Measurements from ENCODE around the gene LYST.
"Not testable (repeated sequence)": the region's sequence is repeated elsewhere in the genome, so short reads cannot be mapped to it uniquely, and the experiment has no call there.

The LYST gene

DNA sequence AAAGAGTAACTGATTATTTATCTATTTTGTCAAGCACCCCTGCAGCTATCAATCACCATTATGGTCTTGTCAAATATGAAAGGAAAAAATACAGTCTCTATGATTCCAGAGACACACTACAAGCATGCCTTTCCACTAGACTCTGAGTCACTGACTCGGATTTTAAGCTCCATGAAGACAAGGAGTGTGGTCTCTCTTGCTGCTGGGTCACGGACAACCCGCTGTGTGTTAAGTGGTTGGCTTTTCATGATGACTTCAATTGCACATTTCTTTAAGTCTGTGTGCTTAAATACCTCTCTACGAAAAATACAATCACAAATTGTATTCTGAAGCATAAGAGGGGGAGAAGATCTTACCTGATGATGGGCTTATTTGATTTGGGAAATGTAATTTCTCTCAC lies 203.1 kb downstream of the LYST start:
- Mint-ChIP-seq H3K27ac (no peak overlapping the region), H3K27me3 (no peaks in the 10 kb centered on the region), H3K4me1 (ENCODE audit: low read depth) (no peaks in the 10 kb centered on the region), H3K36me3 (ENCODE audit: low read depth) (peaks cover 63% of the 10 kb centered on the region), H3K9me3 (no peaks in the 10 kb centered on the region), H3K4me3 (no peak overlapping the region)
- intact Hi-C loops (cut with micrococcal nuclease) = no loop called here

DNA sequence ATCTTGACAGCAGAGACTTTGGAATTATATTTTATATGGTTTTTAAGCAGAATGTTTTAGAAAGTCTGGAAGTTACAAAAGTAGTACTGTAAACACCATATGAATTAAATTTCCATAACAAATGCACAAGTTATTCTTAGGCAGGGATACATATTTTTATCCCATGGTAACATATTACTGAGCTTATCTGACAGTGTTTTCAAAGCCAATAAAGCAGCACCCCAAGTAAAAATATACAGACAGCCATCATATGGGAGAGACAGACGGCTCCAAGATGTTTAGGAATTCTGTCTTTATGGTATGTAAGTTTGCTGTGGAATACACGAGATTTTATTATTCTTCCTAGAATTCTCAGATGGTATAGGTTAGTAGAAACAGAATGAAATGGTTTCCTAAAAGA lies 205.1 kb downstream of the LYST start:
- intact Hi-C loops (cut with micrococcal nuclease) = no loop called here
- Mint-ChIP-seq H3K36me3 (ENCODE audit: low read depth) (peaks cover 59% of the 10 kb centered on the region), H3K27me3 (peaks cover 2% of the 10 kb centered on the region)

DNA sequence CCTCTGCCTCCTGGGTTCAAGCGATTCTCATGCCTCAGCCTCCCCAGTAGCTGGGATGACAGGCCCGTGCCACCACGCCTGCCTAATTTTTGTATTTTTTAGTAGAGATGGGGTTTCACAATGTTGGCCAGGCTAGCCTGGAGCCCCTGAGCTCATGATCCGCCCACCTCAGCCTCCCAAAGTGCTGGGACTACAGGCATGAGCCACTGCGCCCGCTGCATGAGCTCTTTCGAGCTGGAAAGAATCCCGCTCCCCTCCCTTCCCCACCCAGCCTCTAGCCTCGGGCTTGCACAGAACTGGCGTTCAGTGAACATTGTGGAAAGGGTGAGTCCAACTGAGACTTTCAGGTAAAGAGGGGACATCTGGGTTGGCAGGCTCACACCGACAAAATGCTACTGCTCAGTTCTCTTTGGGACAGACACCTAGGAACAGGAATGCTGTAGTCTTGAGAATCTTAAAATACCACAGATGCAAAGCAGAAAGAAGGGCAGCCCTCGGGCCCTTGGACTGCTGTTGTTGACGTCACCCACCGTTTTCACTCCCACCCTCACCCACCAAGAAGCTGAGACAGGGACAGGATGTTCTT lies 207.4 kb downstream of the LYST start:
- no peak overlapping the region for H3K4me3 Mint-ChIP-seq
- peaks cover 42% of the 10 kb centered on the region for H3K36me3 Mint-ChIP-seq (ENCODE audit: low read depth)
- no peak overlapping the region for H3K27ac Mint-ChIP-seq

More for the DNA sequence above, 205.1 kb downstream of the LYST start:
- Mint-ChIP-seq H3K27ac (no peak overlapping the region), H3K9me3 (no peaks in the 10 kb centered on the region), H3K4me1 (ENCODE audit: low read depth) (no peaks in the 10 kb centered on the region), H3K4me3 (no peak overlapping the region)

DNA sequence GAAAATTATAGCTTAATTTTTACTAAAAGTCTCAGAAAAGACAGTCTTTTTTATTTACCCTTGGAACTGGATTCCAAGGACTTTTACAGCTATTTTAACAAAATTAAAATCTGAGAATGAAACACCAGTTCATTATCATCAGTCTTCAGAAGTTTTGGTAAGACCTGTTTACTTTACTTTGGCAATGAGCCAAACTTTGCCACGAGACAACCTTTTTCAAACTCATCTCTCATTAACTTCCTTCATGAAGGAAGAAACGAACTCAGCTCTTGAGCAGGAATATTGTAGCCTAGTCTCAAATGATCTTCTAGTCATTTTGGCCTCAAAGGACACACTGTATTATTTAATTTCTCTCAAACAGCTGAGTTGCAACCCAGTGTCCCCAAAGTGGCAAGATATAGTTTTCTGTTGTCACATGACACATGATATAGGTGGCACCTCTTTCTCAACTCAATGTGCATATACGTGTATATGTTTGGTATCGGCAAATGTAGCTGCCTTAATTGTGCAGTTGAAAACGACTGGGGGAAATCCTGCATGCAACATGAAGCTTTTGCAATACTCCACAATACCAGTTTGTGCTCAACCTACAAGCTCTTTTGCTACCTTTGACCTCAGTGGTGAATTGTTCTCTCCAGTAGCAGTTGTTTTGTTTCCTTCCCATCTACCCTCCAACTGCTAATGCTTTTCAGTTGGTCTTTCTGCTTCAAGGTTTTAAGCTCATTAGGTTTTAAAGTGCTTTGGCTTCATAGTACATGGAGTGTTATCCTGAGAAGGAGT lies 208.8 kb downstream of the LYST start:
- intact Hi-C loops (cut with micrococcal nuclease) = no loop called here
- no peak overlapping the region for H3K4me3 Mint-ChIP-seq
- no peak overlapping the region for H3K27ac Mint-ChIP-seq
- H3K4me1 Mint-ChIP-seq (ENCODE audit: low read depth) = no peaks in the 10 kb centered on the region
- peaks cover 27% of the 10 kb centered on the region for H3K27me3 Mint-ChIP-seq
- H3K9me3 Mint-ChIP-seq = no peaks in the 10 kb centered on the region
- peaks cover 30% of the 10 kb centered on the region for H3K36me3 Mint-ChIP-seq (ENCODE audit: low read depth)

More for the DNA sequence above, 207.4 kb downstream of the LYST start:
- Mint-ChIP-seq H3K9me3 (no peaks in the 10 kb centered on the region), H3K27me3 (peaks cover 14% of the 10 kb centered on the region), H3K4me1 (ENCODE audit: low read depth) (no peaks in the 10 kb centered on the region)
- intact Hi-C loops (cut with micrococcal nuclease) = no loop called here

DNA sequence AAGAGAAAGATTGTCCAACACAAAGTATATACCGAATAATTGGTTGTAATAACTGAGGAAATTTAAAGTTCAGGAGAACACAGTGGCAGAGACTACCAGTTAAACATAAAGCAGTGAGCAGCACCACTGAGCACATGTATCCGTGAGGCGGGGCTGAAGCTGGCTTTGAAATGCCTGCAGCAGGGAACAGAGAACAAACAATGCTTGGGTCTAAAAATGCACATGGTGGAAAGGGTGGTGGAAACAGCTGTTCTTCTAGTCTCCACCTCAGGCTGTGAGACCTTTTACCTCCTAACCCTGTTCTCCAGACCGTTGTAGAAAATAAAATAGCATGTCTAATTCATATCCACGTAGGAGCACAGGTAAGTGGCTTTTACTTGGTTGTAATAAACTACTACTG lies 209.4 kb downstream of the LYST start:
- intact Hi-C loops (cut with micrococcal nuclease) = no loop called here
- H3K27ac Mint-ChIP-seq = no peak overlapping the region
- H3K4me3 Mint-ChIP-seq = no peak overlapping the region
- H3K9me3 Mint-ChIP-seq = no peaks in the 10 kb centered on the region
- H3K4me1 Mint-ChIP-seq (ENCODE audit: low read depth) = no peaks in the 10 kb centered on the region
- peaks cover 33% of the 10 kb centered on the region for H3K27me3 Mint-ChIP-seq
- H3K36me3 Mint-ChIP-seq (ENCODE audit: low read depth) = peaks cover 24% of the 10 kb centered on the region

DNA sequence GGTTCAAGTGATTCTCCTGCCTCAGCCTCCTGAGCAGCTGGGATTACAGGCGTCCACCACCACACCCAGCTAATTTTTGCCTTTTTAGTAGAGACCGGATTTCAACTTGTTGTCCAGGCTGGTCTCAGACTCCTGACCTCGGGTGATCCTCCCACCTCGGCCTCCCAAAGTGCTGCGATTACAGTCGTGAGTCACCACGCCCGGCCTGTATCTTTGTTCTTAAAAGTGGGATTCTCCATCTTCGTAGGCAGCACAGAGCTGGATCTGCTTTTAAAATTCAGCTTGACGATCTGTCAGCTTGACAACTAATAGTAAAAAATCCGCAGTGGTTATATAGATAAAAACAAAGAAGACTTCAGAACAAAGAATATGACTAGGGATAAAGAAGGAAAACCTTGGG lies 214.3 kb downstream of the LYST start:
- H3K36me3 Mint-ChIP-seq (ENCODE audit: low read depth) = no peaks in the 10 kb centered on the region
- peaks cover 72% of the 10 kb centered on the region for H3K27me3 Mint-ChIP-seq
- H3K27ac Mint-ChIP-seq = no peak overlapping the region
- no peaks in the 10 kb centered on the region for H3K9me3 Mint-ChIP-seq
- H3K4me3 Mint-ChIP-seq = no peak overlapping the region
- intact Hi-C loops (cut with micrococcal nuclease) = no loop called here
- H3K4me1 Mint-ChIP-seq (ENCODE audit: low read depth) = peaks cover 18% of the 10 kb centered on the region

DNA sequence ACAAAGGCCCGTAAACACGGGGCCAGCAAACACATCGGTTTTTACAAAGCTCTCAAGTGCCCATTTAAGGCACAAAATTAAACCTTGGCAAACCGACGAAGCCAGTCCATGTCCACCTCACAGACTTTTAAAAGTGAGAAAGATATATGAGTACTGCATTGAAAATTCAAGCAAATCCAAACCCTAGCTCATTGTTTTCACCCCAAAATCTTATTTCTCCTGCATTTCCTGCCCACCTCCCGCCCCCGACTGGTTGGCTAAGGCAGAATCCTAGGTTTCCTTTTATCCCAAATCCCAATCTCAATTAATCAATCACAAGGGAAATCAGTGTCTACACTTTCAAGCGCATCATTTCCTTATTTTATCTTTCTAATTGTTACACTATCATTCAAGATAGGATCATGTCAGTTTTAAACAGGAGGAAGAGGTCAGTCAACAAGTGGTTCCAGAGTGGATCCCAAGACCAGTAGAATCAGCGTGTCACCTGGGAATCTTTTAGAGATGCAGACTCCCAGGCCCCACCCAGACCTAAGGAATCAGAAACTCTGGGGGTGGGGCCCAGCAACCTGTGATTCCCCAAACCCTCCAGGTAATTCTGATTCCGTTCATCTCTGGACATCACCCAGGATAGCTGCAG lies 215.4 kb downstream of the LYST start:
- no peaks in the 10 kb centered on the region for H3K9me3 Mint-ChIP-seq
- no peaks in the 10 kb centered on the region for H3K36me3 Mint-ChIP-seq (ENCODE audit: low read depth)
- H3K4me3 Mint-ChIP-seq = no peak overlapping the region
- intact Hi-C loops (cut with micrococcal nuclease) = no loop called here
- H3K27ac Mint-ChIP-seq = no peak overlapping the region
- peaks cover 18% of the 10 kb centered on the region for H3K4me1 Mint-ChIP-seq (ENCODE audit: low read depth)
- peaks cover 79% of the 10 kb centered on the region for H3K27me3 Mint-ChIP-seq

DNA sequence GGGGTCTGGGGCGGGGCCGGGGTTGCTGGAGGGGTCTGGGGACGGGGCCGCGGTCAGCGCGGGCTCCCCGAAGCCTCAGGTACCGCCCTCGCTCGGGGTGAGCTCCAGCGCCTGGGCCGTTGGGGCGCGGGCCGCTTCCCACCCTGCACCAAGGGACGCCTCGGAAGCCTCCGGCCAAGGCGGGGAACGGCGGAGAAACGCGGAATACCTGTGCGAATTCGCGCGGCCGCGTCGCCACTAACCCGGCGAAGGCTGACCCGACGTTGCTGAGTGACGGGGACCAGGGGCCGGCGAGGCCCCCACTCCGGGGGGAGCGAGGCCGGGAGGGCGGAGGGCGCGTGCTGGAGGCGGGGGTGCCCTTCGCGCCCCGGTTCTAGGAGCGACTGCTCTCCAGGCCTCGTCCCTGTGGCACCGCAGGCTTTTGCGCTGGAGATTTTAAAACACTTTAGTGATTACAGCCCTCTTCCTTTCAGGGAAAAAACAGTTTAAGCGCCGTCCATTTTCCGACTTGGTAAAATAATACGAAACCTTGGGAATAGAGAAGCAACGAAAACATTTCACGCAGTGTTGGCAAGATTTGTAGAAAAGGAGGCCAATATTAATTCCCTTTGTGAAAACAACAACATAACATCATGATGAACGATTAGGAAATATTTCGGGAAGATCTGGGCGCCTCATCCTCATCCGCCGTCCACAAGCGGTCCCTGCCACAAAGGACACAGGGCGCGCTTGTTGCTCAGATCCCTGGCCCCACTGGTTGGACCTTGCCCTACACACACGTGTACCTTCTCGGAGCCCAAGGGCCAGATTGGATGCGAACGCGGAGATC lies 216.2 kb downstream of the LYST start:
- intact Hi-C loops (cut with micrococcal nuclease) = no loop called here
- peaks cover 83% of the 10 kb centered on the region for H3K27me3 Mint-ChIP-seq

DNA sequence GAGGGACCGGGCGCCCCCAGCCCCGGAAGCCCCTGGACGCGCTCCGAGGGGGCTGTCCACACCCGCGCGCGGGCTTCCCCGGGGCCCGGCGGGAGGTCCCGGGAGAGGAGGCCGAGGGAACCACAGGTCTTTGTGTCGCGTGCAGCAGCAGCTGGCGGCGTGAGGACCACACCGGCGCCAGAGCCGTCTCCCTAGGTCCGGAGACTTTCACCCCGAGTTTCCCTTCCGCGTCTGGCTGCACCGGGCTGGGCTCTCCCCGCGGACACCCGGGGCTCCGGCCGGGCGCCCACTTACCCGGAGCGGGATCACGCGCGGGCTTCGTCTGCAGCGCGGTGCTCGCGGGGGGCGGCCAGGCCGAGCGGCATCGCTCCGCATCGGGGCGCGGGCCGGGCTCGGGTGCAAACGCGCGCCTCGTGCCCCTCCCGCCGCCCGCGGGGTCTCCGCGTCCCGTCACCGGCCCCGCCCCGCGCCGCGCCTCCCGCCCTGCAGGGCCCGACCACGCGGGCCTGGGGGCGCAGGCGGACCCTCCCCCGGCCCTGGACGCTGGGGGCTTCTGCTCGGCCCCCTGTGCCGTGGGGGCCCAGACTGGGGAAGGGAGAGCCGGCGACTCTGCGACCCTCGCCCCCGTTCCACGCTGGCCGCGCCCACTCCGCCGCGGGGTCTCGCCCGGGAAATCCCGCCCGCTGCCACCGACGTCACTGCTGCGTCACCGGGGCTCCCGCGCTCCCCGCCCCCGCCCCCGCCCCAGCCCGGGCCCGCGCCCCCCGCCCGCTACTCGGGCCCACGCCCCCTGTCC lies 217.1 kb downstream of the LYST start, which contains the start of gene GNG4:
Gene GNG4, minus strand, starts transcription at position 417 of the 796 bp plus-strand sequence. CDS start 65,946 bp downstream, outside the sequence.
- peak within 1 kb of the TSS; percentile 74 for H3K4me3 Mint-ChIP-seq
- peaks cover 84% of the 10 kb centered on the region for H3K27me3 Mint-ChIP-seq

More for the DNA sequence above, 216.2 kb downstream of the LYST start:
- Mint-ChIP-seq H3K36me3 (ENCODE audit: low read depth) (no peaks in the 10 kb centered on the region), H3K4me3 (peak overlapping the region; percentile 47), H3K27ac (no peak overlapping the region), H3K4me1 (ENCODE audit: low read depth) (peaks cover 18% of the 10 kb centered on the region), H3K9me3 (no peaks in the 10 kb centered on the region)

DNA sequence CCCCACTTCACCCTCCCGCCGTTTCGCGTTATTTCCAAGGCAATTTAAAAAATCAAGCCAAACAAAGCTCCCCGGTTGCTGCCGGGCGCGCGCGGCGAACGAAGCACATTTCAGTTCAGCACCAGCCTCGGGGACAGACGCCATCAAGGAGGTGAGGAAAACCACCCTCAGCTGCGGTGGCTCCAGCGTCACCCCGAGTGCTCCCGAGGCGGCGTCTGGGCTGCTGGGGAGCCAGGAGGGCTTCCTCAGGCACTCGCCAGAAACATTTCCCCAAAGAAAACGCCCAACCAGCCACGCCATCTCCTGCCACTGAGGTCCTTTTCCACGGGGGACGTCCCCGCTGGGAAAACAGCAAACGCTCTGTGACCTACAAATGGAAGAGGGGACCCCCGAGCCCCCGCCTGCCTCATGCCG lies 217.7 kb downstream of the LYST start:
- peaks cover 84% of the 10 kb centered on the region for H3K27me3 Mint-ChIP-seq
- intact Hi-C loops (cut with micrococcal nuclease) = no loop called here
- H3K4me1 Mint-ChIP-seq (ENCODE audit: low read depth) = peaks cover 18% of the 10 kb centered on the region
- peak overlapping the region; percentile 74 for H3K4me3 Mint-ChIP-seq
- H3K27ac Mint-ChIP-seq = no peak overlapping the region
- H3K36me3 Mint-ChIP-seq (ENCODE audit: low read depth) = no peaks in the 10 kb centered on the region
- H3K9me3 Mint-ChIP-seq = no peaks in the 10 kb centered on the region

More for the DNA sequence above, 217.1 kb downstream of the LYST start, which contains the start of gene GNG4:
- intact Hi-C loops (cut with micrococcal nuclease) = no loop called here
- Mint-ChIP-seq H3K4me1 (ENCODE audit: low read depth) (peaks cover 18% of the 10 kb centered on the region), H3K27ac (no peak within 1 kb of the TSS), H3K36me3 (ENCODE audit: low read depth) (no peaks in the 10 kb centered on the region), H3K9me3 (no peaks in the 10 kb centered on the region)

DNA sequence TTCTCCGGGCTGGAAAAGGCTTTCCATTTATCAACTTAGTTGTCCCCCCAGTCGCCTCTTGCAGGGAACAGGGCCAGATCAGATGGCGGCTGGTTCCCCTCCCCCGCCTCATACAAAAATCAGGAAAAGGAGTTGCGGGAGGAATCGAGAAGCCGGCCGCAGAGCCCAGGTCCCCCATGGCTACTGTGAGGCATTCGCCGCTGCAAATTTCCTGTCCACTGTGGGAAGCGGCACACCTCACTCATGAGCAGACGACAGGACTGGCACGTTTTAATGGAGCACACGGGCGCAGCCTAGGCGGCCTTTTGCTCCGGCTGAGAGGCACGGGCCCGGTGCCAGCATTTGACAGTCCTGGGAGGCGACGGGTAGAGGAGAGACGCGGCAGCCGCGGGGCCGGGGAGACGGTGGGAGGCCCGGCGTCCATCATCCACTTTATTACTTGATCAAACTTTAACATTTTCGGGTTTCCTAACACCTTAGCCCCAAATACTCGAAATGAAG lies 218.2 kb downstream of the LYST start:
- Mint-ChIP-seq H3K4me3 (peak overlapping the region; percentile 74), H3K27ac (no peak overlapping the region), H3K27me3 (peaks cover 84% of the 10 kb centered on the region), H3K4me1 (ENCODE audit: low read depth) (peaks cover 18% of the 10 kb centered on the region), H3K36me3 (ENCODE audit: low read depth) (no peaks in the 10 kb centered on the region), H3K9me3 (no peaks in the 10 kb centered on the region)
- intact Hi-C loops (cut with micrococcal nuclease) = no loop called here

DNA sequence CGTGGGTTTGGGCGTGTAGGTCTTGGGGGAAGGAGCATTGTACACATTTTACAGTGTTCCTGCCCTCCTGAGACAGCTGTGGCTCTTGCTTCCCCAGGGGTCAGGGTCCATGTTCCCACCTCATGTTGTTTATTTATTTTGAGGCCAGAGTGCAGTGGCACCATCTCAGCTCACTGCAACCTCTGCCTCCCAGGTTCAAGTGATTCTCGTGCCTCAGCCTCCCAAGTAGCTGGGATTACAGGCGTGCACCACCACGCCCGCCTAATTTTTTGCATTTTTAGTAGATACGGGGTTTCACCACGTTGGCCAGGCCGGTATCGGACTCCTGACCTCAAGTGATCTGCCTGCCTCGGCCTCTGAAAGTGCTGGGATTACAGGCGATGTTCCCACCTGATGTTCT lies 219.2 kb downstream of the LYST start:
- H3K4me3 Mint-ChIP-seq; H3K27ac Mint-ChIP-seq; intact Hi-C loops (cut with micrococcal nuclease); H3K36me3 Mint-ChIP-seq (ENCODE audit: low read depth); H3K9me3 Mint-ChIP-seq: not testable (repeated sequence)
- H3K27me3 Mint-ChIP-seq = peaks cover 84% of the 10 kb centered on the region
- peaks cover 27% of the 10 kb centered on the region for H3K4me1 Mint-ChIP-seq (ENCODE audit: low read depth)

DNA sequence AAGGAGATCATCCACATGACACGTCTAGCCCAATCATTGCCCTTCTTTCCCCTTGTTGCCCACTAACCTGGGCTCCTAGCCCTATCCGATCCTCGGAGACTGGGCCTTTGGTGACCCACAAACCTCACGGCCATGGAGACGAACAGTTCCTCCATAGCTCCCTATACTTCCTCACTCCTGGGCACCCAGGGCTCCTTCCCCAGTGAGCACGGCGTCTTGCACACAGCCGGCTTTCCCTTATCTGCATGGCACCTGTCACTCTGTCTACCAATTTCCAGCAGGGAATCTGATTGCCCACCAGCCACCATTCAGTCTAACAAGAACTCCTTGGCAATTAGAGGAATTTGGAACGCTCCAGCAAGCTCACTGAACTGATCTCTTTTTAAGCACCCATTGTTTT lies 220.2 kb downstream of the LYST start:
- peaks cover 82% of the 10 kb centered on the region for H3K27me3 Mint-ChIP-seq
- intact Hi-C loops (cut with micrococcal nuclease) = no loop called here
- H3K36me3 Mint-ChIP-seq (ENCODE audit: low read depth) = no peaks in the 10 kb centered on the region
- H3K4me1 Mint-ChIP-seq (ENCODE audit: low read depth) = peaks cover 34% of the 10 kb centered on the region
- H3K4me3 Mint-ChIP-seq = no peak overlapping the region
- H3K9me3 Mint-ChIP-seq = no peaks in the 10 kb centered on the region
- no peak overlapping the region for H3K27ac Mint-ChIP-seq
